Right lobe of liver (tissue), 4 donors: ENCODE measurements around the gene VRK2.

Experiments used
- CTCF ChIP-seq, 4 donors: fragments of 200-600 bp in 3 of 4; fragments of 450-650 bp in 1 of 4; IDR thresholded peaks; one replicate each; pipeline versions ENCODE4 v1.5.1 to v1.8.0; 2016 to 2022; ENCODE audit warnings: antibody characterized with exemption in 4 of 4, mild to moderate bottlenecking in 2 of 4
- POLR2A ChIP-seq: fragments of 450-650 bp; IDR thresholded peaks from one replicate; pipeline ENCODE4 v1.6.1; 2017; ENCODE audit warnings: antibody characterized with exemption, mild to moderate bottlenecking
- donor health status: DM: no; HTN: no; CAD: no.
- donor health status: DM: no; HTN: no; CAD: no.
- donor health status: DM: no; HTN: yes; CAD: no.

- no peak for TF ChIP-seq CTCF (IDR thresholded peaks at IDR 0.05)
- no peak for TF ChIP-seq POLR2A
These were observed 6.4 kb downstream of the VRK2 start for GRCh38 chr2:58052978-58053377.
